Stomach (tissue), 9 donors: ENCODE measurements around the gene LYRM4. TPM values are rescaled to one million over a fixed set of nuclear protein-coding genes. Genes with fewer than 3 reads are reported as not detected.

ENCODE experiments used
- DNase-seq, 2 donors: peaks; one replicate each; pipeline versions ENCODE4 v3.0.0 to v3.0.0-alpha.2; 2013 to 2019
- H3K27ac ChIP-seq, 5 donors: fragments of 200-600 bp in 4 of 5; sonication (generic) in 4 of 5; one replicate each; pipeline ENCODE4 v1.5.1; 2013 to 2019; ENCODE audit warnings: mild to moderate bottlenecking in 1 of 5, moderate library complexity in 1 of 5
- H3K27me3 ChIP-seq, 3 donors: fragments of 200-600 bp; sonication (generic); one replicate each; pipeline ENCODE4 v1.5.1; 2017 to 2019; ENCODE audit warnings: mixed run types in 1 of 3
- H3K36me3 ChIP-seq, 4 donors: fragments of 200-600 bp; sonication (generic); 1 replicate in 3 of 4; 2 replicates in 1 of 4; pipeline ENCODE4 v1.5.1; 2016 to 2019
- H3K4me1 ChIP-seq, 4 donors: fragments of 200-600 bp; sonication (generic); one replicate each; pipeline ENCODE4 v1.5.1; 2016 to 2019
- H3K4me3 ChIP-seq, 4 donors: fragments of 200-600 bp; sonication (generic) in 3 of 4; one replicate each; pipeline ENCODE4 v1.5.1; 2016 to 2019; ENCODE audit warnings: mild to moderate bottlenecking in 1 of 4
- H3K9me3 ChIP-seq, 4 donors: fragments of 200-600 bp; sonication (generic); one replicate each; pipeline ENCODE4 v1.5.1; 2016 to 2019
- CTCF ChIP-seq, 7 experiments: fragments of 450-650 bp in 4 of 7; fragments of 200-600 bp in 3 of 7; sonication (generic) in 3 of 7; IDR thresholded peaks; one replicate each; pipeline ENCODE4 v1.5.1; 2016 to 2019; ENCODE audit warnings: antibody characterized with exemption in 7 of 7, control low read depth in 2 of 7, mild to moderate bottlenecking in 1 of 7
- EP300 ChIP-seq: sonication (generic); formaldehyde crosslinking; IDR thresholded peaks from one replicate; pipeline ENCODE4 v1.6.1; 2017; ENCODE audit warnings: antibody characterized with exemption
- POLR2A ChIP-seq, 4 donors: fragments of 450-650 bp; IDR thresholded peaks; one replicate each; pipeline ENCODE4 v1.6.1; 2016; ENCODE audit warnings: antibody characterized with exemption in 4 of 4, control low read depth in 2 of 4, mild to moderate bottlenecking in 1 of 4, moderate library complexity in 1 of 4
- POLR2AphosphoS5 ChIP-seq, 3 donors: sonication (generic); formaldehyde crosslinking; IDR thresholded peaks; one replicate each; pipeline ENCODE4 v1.6.1; 2016; ENCODE audit warnings: antibody characterized with exemption in 3 of 3
- WGBS, 5 donors: extraction: QIAGEN DNeasy Blood & Tissue Kit in 3 of 5; methylation state at CpG; one replicate each; pipeline versions ENCODE4 v1.1.5 to v1.1.7; 2013 to 2018; 5-methylcytosine and 5-hydroxymethylcytosine counted together
- intact Hi-C: fragments of 100-400 bp; cut with DNase I; formaldehyde crosslinking; loops from one replicate; pipeline ENCODE4 v1.15.1; 2023; ENCODE audit warnings: low total_unique reads
- polyA plus RNA-seq, 3 donors: library from polyadenylated mRNA; stranded (reverse); fragments of 200-250 nt; gene quantifications; one replicate each; pipeline ENCODE4 v1.2.3, GENCODE V29; 2013
- total RNA-seq, 5 donors: library from RNA; depleted of rRNA; stranded (reverse); fragments of >200 nt; gene quantifications; one replicate each; pipeline versions ENCODE4 v1.1.0 to v1.2.3, GENCODE V29; 2014 to 2016
- donor health status: healthy with polysubstance abuse.
- donor health status: Bipolar disorder and iron deficiency.
- donor health status: healthy.

LYRM4 gene
- total and polyA plus RNA-seq, 8 donors = 0.58 to 31.4 (median 18.5) TPM; not detected in 1

DNA sequence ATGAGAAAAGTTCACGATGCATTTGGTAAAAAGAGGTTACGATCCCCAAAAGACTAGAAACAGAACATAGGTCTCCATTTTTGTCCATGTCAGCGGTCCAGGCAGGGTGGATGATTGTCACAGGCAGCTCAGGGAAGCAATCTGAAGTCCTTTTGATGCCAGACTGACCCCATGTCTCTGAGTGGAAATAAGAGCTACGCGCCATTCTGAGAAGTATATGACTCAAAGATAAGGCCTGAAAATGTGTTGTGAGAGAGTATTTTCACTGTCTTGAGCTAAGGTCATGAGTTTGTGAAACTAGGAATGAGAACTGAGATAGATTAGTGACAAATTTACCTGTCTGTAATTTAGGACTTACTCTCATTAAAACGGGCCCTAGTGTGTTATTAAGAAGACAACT, 69.5 kb downstream of the LYRM4 start:
- no peaks in the 10 kb centered on the region for H3K27me3 ChIP-seq
- peaks cover 0 to 12% (median 0%) of the 10 kb centered on the region in 4 donors for H3K4me1 ChIP-seq
- no peaks in the 10 kb centered on the region for H3K36me3 ChIP-seq
- H3K27ac ChIP-seq = no peak overlapping the region
- DNase-seq = no peak
- intact Hi-C loops = no loop called here
- H3K9me3 ChIP-seq = no peaks in the 10 kb centered on the region
- TF ChIP-seq POLR2A (IDR thresholded peaks at IDR 0.05) (no peak), CTCF (IDR thresholded peaks at IDR 0.05) (no peak), POLR2AphosphoS5 (IDR thresholded peaks at IDR 0.05) (no peak), EP300 (no peak)
- WGBS, 5 donors = 92 to 98% (median 93%) methylated on average over 6 of the region's 6 CpGs
- no peak overlapping the region for H3K4me3 ChIP-seq

- H3K9me3 ChIP-seq = no peaks in the 10 kb centered on the region
- no peak for TF ChIP-seq POLR2AphosphoS5 (IDR thresholded peaks at IDR 0.05)
- 51 to 66% (median 58%) methylated on average over 3 of the region's 3 CpGs for WGBS, 5 donors
- no peaks in the 10 kb centered on the region for H3K27me3 ChIP-seq
- H3K36me3 ChIP-seq = no peaks in the 10 kb centered on the region
- H3K27ac ChIP-seq = no peak overlapping the region
- peak in 1 of 2 donors; percentile 39 for DNase-seq
- no peak overlapping the region for H3K4me3 ChIP-seq
- H3K4me1 ChIP-seq = peaks cover 0 to 12% (median 0%) of the 10 kb centered on the region in 4 donors
- intact Hi-C loops = no loop called here
These were observed 70.2 kb downstream of the LYRM4 start for GRCh38 chr6:5190507-5190906.

- TF ChIP-seq EP300 (no peak), CTCF (IDR thresholded peaks at IDR 0.05) (no peak), POLR2A (IDR thresholded peaks at IDR 0.05) (no peak), POLR2AphosphoS5 (IDR thresholded peaks at IDR 0.05) (no peak)
- Histone ChIP-seq H3K27ac (no peak overlapping the region), H3K36me3 (no peaks in the 10 kb centered on the region), H3K9me3 (no peaks in the 10 kb centered on the region), H3K27me3 (no peaks in the 10 kb centered on the region), H3K4me1 (peaks cover 0 to 12% (median 0%) of the 10 kb centered on the region in 4 donors), H3K4me3 (no peak overlapping the region)
- intact Hi-C loops = no loop called here
- no peak for DNase-seq
- 95 to 100% (median 99%) methylated on average over 3 of the region's 3 CpGs for WGBS, 5 donors
These were observed 72.1 kb downstream of the LYRM4 start for GRCh38 chr6:5188646-5189045.

DNA sequence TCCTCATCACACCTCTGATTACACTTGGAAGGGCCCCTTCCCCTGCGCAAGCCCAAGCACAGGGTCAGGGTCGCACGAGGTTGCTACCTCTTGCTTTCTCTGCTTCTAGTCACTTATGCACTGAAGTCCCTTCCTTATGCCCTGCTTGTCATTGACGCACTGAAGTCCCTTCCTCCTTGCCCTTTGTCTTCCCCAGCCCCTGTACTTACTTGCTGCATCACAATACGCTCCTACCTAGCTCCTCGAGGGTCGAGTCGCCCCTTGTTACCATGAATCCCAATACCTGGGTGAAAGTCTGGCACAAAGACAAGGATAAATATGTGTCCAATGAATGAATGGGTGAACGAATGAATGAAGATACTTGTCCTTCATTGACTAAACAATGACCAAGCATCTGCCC, 75.9 kb downstream of the LYRM4 start:
- Histone ChIP-seq H3K4me1 (no peaks in the 10 kb centered on the region), H3K36me3 (no peaks in the 10 kb centered on the region), H3K27me3 (no peaks in the 10 kb centered on the region), H3K9me3 (no peaks in the 10 kb centered on the region), H3K27ac (no peak overlapping the region), H3K4me3 (no peak overlapping the region)
- intact Hi-C loops = no loop called here
- TF ChIP-seq POLR2A (IDR thresholded peaks at IDR 0.05) (no peak), CTCF (IDR thresholded peaks at IDR 0.05) (no peak), POLR2AphosphoS5 (IDR thresholded peaks at IDR 0.05) (no peak), EP300 (no peak)
- no peak for DNase-seq
- 90 to 96% (median 93%) methylated on average over 9 of the region's 9 CpGs for WGBS, 5 donors

DNA sequence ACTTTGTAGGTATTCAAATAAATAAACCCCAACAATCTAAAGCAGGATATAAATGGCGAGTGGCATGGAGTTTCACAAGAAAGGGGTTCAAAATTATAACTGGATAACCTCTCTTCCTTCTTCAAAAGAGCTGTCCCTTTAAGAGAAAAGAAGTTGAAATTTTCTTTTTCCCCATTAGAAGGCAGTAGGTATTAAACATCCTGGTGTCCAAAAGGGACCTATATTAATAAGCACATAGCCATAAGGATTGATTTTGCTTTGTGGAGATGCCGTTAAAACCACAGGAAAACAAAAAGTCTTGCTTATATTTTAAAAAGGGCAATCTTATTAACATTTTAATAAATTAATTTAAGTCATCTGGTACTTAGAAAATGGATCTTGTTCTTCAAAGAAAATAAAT, 76.5 kb downstream of the LYRM4 start:
- TF ChIP-seq CTCF (IDR thresholded peaks at IDR 0.05) (no peak), EP300 (no peak), POLR2A (IDR thresholded peaks at IDR 0.05) (no peak), POLR2AphosphoS5 (IDR thresholded peaks at IDR 0.05) (no peak)
- no peak overlapping the region for H3K27ac ChIP-seq
- intact Hi-C loops = no loop called here
- no peaks in the 10 kb centered on the region for H3K36me3 ChIP-seq
- no peaks in the 10 kb centered on the region for H3K9me3 ChIP-seq
- H3K4me1 ChIP-seq = no peaks in the 10 kb centered on the region
- WGBS, 5 donors = 70 to 87% (median 82%) methylated on average over 2 of the region's 2 CpGs
- H3K27me3 ChIP-seq = no peaks in the 10 kb centered on the region
- no peak overlapping the region for H3K4me3 ChIP-seq
- DNase-seq = no peak
